OCI-LY7 (cell line): ENCODE data around the gene TMPRSS2.

Source experiments
- EZH2phosphoT487 ChIP-seq: fragments of 200-600 bp; sonication (generic); IDR thresholded peaks from 2 replicates; pipeline ENCODE4 v1.6.1; 2018; ENCODE audit warnings: low read depth, borderline replicate concordance, mild to moderate bottlenecking, mixed run types, antibody characterized with exemption, low read length, moderate library complexity, mixed read lengths
- TF ChIP-seq, protein P1 (sequence below): fragments of 200-600 bp; sonication (generic); conservative IDR thresholded peaks from 2 replicates; pipeline ENCODE4 v1.5.1; 2014; ENCODE audit warnings: mild to moderate bottlenecking, antibody characterized with exemption, low read length, moderate library complexity, mixed read lengths

DNA sequence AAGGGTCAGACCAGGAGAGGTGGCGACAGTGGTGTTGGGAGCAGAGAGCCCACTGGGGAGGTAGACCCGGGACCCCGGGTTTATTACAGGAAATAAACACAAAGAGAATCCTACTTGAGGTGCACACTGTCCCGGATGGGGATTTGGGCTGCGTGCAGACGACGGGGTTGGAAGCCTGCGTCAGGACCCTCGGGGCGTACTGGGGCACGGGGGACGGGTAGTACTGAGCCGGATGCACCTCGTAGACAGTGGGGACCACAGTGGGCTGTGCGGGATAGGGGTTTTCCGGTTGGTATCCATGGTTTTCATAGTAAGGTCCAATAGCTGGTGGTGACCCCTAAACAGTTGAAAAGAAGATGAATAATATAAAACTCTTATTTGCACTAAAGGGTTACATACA lies 13.7 kb downstream of the TMPRSS2 start:
- TF ChIP-seq, protein P1, sequence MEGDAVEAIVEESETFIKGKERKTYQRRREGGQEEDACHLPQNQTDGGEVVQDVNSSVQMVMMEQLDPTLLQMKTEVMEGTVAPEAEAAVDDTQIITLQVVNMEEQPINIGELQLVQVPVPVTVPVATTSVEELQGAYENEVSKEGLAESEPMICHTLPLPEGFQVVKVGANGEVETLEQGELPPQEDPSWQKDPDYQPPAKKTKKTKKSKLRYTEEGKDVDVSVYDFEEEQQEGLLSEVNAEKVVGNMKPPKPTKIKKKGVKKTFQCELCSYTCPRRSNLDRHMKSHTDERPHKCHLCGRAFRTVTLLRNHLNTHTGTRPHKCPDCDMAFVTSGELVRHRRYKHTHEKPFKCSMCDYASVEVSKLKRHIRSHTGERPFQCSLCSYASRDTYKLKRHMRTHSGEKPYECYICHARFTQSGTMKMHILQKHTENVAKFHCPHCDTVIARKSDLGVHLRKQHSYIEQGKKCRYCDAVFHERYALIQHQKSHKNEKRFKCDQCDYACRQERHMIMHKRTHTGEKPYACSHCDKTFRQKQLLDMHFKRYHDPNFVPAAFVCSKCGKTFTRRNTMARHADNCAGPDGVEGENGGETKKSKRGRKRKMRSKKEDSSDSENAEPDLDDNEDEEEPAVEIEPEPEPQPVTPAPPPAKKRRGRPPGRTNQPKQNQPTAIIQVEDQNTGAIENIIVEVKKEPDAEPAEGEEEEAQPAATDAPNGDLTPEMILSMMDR: no peak
- no peak for TF ChIP-seq EZH2phosphoT487
